Measurements from ENCODE around the gene PGLYRP2.
A peak's percentile ranks its signal among the peaks of the same experiment; 100 is the strongest.

PGLYRP2 gene

GRCh38 chr19:15453906-15454860 is 25.1 kb downstream of the PGLYRP2 start:
- DNase-seq (ENCODE audit: low spot score): no peak

- no peak for DNase-seq (ENCODE audit: low spot score)
Observed at GRCh38 chr19:15453091-15453578, 26.2 kb downstream of the PGLYRP2 start.

- DNase-seq (ENCODE audit: low spot score): peak; percentile 93
Observed at GRCh38 chr19:15452111-15453047, 26.9 kb downstream of the PGLYRP2 start.

GRCh38 chr19:15450528-15450890 is 28.8 kb downstream of the PGLYRP2 start:
- no peak for DNase-seq (ENCODE audit: low spot score)

- peak; percentile 92 for DNase-seq (ENCODE audit: low spot score)
Observed at GRCh38 chr19:15449620-15450527, 29.4 kb downstream of the PGLYRP2 start, which contains the start of gene WIZ. TSS of gene WIZ (minus strand) at chr19:15449956. CDS start at chr19:15448307, 1,649 bp downstream.

- no peak for DNase-seq (ENCODE audit: low spot score)
Observed at GRCh38 chr19:15448778-15449619, 30.3 kb downstream of the PGLYRP2 start.

GRCh38 chr19:15448044-15448777 is 31.1 kb downstream of the PGLYRP2 start:
- DNase-seq (ENCODE audit: low spot score): no peak

GRCh38 chr19:15447057-15447456 is 32.2 kb downstream of the PGLYRP2 start:
- no peak for DNase-seq (ENCODE audit: low spot score)

- no peak for DNase-seq (ENCODE audit: low spot score)
Observed at GRCh38 chr19:15445807-15446376, 33.4 kb downstream of the PGLYRP2 start.

GRCh38 chr19:15445227-15445605 is 34.1 kb downstream of the PGLYRP2 start:
- DNase-seq (ENCODE audit: low spot score): no peak

- no peak for DNase-seq (ENCODE audit: low spot score)
Observed at GRCh38 chr19:15444505-15445226, 34.6 kb downstream of the PGLYRP2 start.

- no peak for DNase-seq (ENCODE audit: low spot score)
Observed at GRCh38 chr19:15443838-15444237, 35.5 kb downstream of the PGLYRP2 start.

- no peak for DNase-seq (ENCODE audit: low spot score)
Observed at GRCh38 chr19:15443325-15443724, 36.0 kb downstream of the PGLYRP2 start.

GRCh38 chr19:15442142-15442920 is 37.0 kb downstream of the PGLYRP2 start:
- no peak for DNase-seq (ENCODE audit: low spot score)

- DNase-seq (ENCODE audit: low spot score): no peak
Observed at GRCh38 chr19:15441317-15441716, 38.0 kb downstream of the PGLYRP2 start.

GRCh38 chr19:15439821-15440641 is 39.3 kb downstream of the PGLYRP2 start:
- DNase-seq (ENCODE audit: low spot score): no peak
